PC-3 (cell line): ENCODE results near the gene CCR2. TPM values are rescaled to one million over a fixed set of nuclear protein-coding genes. Genes with fewer than 3 reads are reported as not detected.

ENCODE experiments used
- ATAC-seq: fragments of 200-7000 bp; cut with Tn5 transposase; 2 replicates; pipeline ENCODE4 v1.9.1; 2020; ENCODE audit warnings: mild to moderate bottlenecking, moderate library complexity
- BruUV-seq: library from RNA; stranded (reverse); fragments of 400-500 nt; replicated peaks from 2 replicates; lab custom pipeline; 2021; lab: Mats Ljungman, UMichigan
- CTCF ChIA-PET: fragments of 300-600 bp; sonication (Branson Sonifier 250); formaldehyde crosslinking; loops from one replicate; lab custom pipeline; 2022; ENCODE audit warnings: antibody characterized with exemption; lab: Charles Lee
- POLR2A ChIA-PET: fragments of 300-600 bp; sonication (Branson Sonifier 250); formaldehyde crosslinking; loops from one replicate; lab custom pipeline; 2022; ENCODE audit warnings: antibody characterized with exemption; ENCODE audit not compliant: unreplicated experiment; lab: Charles Lee
- DNase-seq: peaks from one replicate; pipeline ENCODE4 v3.0.0-alpha.2; 2015
- H2AFZ ChIP-seq: fragments of 300-600 bp; sonication (generic); 2 replicates; pipeline ENCODE4 v1.6.0; 2016; ENCODE audit warnings: antibody characterized with exemption, low read length
- H3F3A ChIP-seq: fragments of 300-600 bp; sonication (generic); one replicate; pipeline ENCODE4 v1.6.0; 2017; ENCODE audit warnings: antibody characterized with exemption, low read length, control low read depth, mild to moderate bottlenecking; ENCODE audit not compliant: unreplicated experiment
- H3K27ac ChIP-seq: fragments of 300-600 bp; sonication (generic); 2 replicates; pipeline ENCODE4 v1.5.1; 2016; ENCODE audit warnings: mild to moderate bottlenecking, low read length
- H3K27me3 ChIP-seq: fragments of 300-600 bp; sonication (generic); 2 replicates; pipeline ENCODE4 v1.6.1; 2016; ENCODE audit warnings: low read length, mixed read lengths
- H3K36me3 ChIP-seq: fragments of 300-600 bp; sonication (generic); 2 replicates; pipeline ENCODE4 v1.6.1; 2016; ENCODE audit warnings: low read depth, mixed run types, low read length, mixed read lengths
- H3K4me1 ChIP-seq: fragments of 300-600 bp; sonication (generic); 2 replicates; pipeline ENCODE4 v1.5.1; 2016; ENCODE audit warnings: low read length; ENCODE audit not compliant: insufficient read depth
- H3K4me2 ChIP-seq: fragments of 300-600 bp; sonication (generic); 2 replicates; pipeline ENCODE4 v1.6.0; 2016; ENCODE audit warnings: low read length
- H3K4me3 ChIP-seq: fragments of 300-600 bp; sonication (generic); 2 replicates; pipeline ENCODE4 v1.5.1; 2016; ENCODE audit warnings: mild to moderate bottlenecking, low read length, mixed read lengths
- H3K79me2 ChIP-seq: fragments of 300-600 bp; sonication (generic); 2 replicates; pipeline ENCODE4 v1.6.1; 2017; ENCODE audit warnings: low read length, mixed read lengths
- H3K9ac ChIP-seq: fragments of 300-600 bp; sonication (generic); 2 replicates; pipeline ENCODE4 v1.6.0; 2016; ENCODE audit warnings: mild to moderate bottlenecking, low read length
- H3K9me2 ChIP-seq: fragments of 300-600 bp; sonication (generic); replicated peaks from 2 replicates; pipeline ENCODE4 v1.6.1; 2016; ENCODE audit warnings: mixed run types, low read length, mixed read lengths
- H3K9me3 ChIP-seq: fragments of 300-600 bp; sonication (generic); 2 replicates; pipeline ENCODE4 v1.6.1; 2016; ENCODE audit warnings: low read length, mixed read lengths
- H4K20me1 ChIP-seq: fragments of 300-600 bp; sonication (generic); 2 replicates; pipeline ENCODE4 v1.6.1; 2016; ENCODE audit warnings: low read length, mixed read lengths
- EZH2 ChIP-seq: fragments of 300-600 bp; sonication (generic); IDR thresholded peaks from one replicate; pipeline ENCODE4 v1.6.1; 2017; ENCODE audit warnings: antibody characterized with exemption, mild to moderate bottlenecking, low read length; ENCODE audit not compliant: unreplicated experiment
- EZH2phosphoT487 ChIP-seq: fragments of 300-600 bp; sonication (generic); IDR thresholded peaks from 2 replicates; pipeline ENCODE4 v1.6.1; 2018; ENCODE audit warnings: mild to moderate bottlenecking, antibody characterized with exemption, low read length, borderline replicate concordance
- intact Hi-C: fragments of 100-400 bp; cut with micrococcal nuclease; formaldehyde crosslinking; loops from 2 replicates; pipeline ENCODE4 v1.9.0; 2023
- total RNA-seq: library from RNA; depleted of rRNA; stranded (reverse); fragments of >200 nt; gene quantifications from 2 replicates; pipeline ENCODE4 v1.2.3, GENCODE V29; 2014
- TF ChIP-seq, protein P1 (sequence below): fragments of 300-600 bp; sonication (generic); conservative IDR thresholded peaks from 2 replicates; pipeline ENCODE4 v1.5.1; 2017; ENCODE audit warnings: antibody characterized with exemption, low read depth, mild to moderate bottlenecking, low read length

Gene CCR2
- total RNA-seq, 1 experiment from 2014 or later, result not detected

DNA sequence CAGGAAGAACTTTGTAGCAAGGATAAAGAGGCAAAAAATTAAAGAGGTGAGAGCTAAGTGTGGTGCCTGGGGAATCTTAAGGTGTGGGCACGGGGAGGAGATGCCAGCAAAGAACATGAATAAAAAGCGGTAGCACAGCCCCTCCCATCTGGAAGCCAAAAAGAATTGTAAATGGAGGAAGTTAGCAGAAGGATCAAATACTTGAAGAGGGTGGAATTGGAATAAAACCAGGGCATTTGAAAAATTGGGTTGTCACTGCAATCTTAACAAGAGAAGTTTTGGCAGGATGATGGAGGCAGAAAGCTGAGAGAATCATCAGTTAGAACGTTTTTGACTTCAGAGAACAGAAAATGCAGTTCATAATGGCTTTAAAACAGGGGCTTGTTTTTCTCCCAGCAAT lies 2.4 kb downstream of the CCR2 start:
- Histone ChIP-seq H4K20me1 (no peaks in the 10 kb centered on the region), H3K4me2 (no peak overlapping the region), H3K9ac (no peak overlapping the region), H3K79me2 (no peaks in the 10 kb centered on the region), H3K27me3 (peaks cover 18% of the 10 kb centered on the region), H3K9me2 (no peaks in the 10 kb centered on the region), H3K27ac (no peak overlapping the region), H2AFZ (no peak overlapping the region), H3F3A (no peaks in the 10 kb centered on the region), H3K4me1 (peaks cover 9% of the 10 kb centered on the region), H3K36me3 (no peaks in the 10 kb centered on the region), H3K4me3 (no peak overlapping the region), H3K9me3 (no peaks in the 10 kb centered on the region)
- no peak for DNase-seq
- intact Hi-C loops, result no loop called here
- POLR2A ChIA-PET, result no interaction called here
- CTCF ChIA-PET, result no interaction called here
- no TSS peak for BruUV-seq
- TF ChIP-seq, protein P1, sequence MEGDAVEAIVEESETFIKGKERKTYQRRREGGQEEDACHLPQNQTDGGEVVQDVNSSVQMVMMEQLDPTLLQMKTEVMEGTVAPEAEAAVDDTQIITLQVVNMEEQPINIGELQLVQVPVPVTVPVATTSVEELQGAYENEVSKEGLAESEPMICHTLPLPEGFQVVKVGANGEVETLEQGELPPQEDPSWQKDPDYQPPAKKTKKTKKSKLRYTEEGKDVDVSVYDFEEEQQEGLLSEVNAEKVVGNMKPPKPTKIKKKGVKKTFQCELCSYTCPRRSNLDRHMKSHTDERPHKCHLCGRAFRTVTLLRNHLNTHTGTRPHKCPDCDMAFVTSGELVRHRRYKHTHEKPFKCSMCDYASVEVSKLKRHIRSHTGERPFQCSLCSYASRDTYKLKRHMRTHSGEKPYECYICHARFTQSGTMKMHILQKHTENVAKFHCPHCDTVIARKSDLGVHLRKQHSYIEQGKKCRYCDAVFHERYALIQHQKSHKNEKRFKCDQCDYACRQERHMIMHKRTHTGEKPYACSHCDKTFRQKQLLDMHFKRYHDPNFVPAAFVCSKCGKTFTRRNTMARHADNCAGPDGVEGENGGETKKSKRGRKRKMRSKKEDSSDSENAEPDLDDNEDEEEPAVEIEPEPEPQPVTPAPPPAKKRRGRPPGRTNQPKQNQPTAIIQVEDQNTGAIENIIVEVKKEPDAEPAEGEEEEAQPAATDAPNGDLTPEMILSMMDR, result no peak
- no peak for TF ChIP-seq EZH2
- TF ChIP-seq EZH2phosphoT487, result no peak
- ATAC-seq, result no peak

DNA sequence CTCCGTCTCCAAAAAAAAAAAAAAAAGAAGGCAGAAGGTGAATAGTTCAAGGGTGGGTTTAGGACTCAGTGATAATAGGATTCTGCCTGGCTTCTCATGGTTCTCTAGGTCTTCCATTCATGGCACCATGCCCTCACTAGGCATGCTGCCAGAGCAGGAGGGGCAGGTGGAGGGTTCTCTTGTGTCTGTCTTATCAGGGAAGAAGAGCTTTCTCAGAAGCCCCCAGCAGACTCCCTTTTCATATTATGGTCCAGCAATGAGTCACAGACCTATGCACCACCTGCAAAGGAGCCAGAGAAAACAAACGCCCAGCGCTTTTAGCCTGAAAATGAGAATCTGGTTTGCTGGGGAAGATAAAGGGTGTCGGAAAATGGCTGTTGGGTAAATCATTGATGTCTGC lies 3.0 kb downstream of the CCR2 start:
- Histone ChIP-seq H3F3A (no peaks in the 10 kb centered on the region), H3K4me2 (no peak overlapping the region), H3K4me3 (no peak overlapping the region), H3K27ac (no peak overlapping the region), H3K27me3 (peaks cover 18% of the 10 kb centered on the region), H3K9me3 (no peaks in the 10 kb centered on the region), H3K9me2 (no peaks in the 10 kb centered on the region), H3K9ac (no peak overlapping the region), H3K36me3 (no peaks in the 10 kb centered on the region), H2AFZ (no peak overlapping the region), H4K20me1 (no peaks in the 10 kb centered on the region), H3K4me1 (peaks cover 13% of the 10 kb centered on the region), H3K79me2 (no peaks in the 10 kb centered on the region)
- BruUV-seq, result no TSS peak
- POLR2A ChIA-PET, result no interaction called here
- ATAC-seq (no peak), DNase-seq (no peak)
- CTCF ChIA-PET, result no interaction called here
- TF ChIP-seq, protein P1, result no peak
- TF ChIP-seq EZH2phosphoT487, result no peak
- no peak for TF ChIP-seq EZH2
- intact Hi-C loops, result no loop called here

DNA sequence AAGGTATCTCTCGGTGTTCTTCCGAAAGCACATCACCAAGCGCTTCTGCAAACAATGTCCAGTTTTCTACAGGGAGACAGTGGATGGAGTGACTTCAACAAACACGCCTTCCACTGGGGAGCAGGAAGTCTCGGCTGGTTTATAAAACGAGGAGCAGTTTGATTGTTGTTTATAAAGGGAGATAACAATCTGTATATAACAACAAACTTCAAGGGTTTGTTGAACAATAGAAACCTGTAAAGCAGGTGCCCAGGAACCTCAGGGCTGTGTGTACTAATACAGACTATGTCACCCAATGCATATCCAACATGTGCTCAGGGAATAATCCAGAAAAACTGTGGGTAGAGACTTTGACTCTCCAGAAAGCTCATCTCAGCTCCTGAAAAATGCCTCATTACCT lies 4.6 kb downstream of the CCR2 start:
- H3K27ac ChIP-seq, result no peak overlapping the region
- no peaks in the 10 kb centered on the region for H3K9me3 ChIP-seq
- H3K27me3 ChIP-seq, result peaks cover 18% of the 10 kb centered on the region
- no peak overlapping the region for H3K9ac ChIP-seq
- no peak overlapping the region for H3K4me3 ChIP-seq
- no peaks in the 10 kb centered on the region for H3K36me3 ChIP-seq
- TF ChIP-seq EZH2phosphoT487 (no peak), EZH2 (no peak)
- TF ChIP-seq, protein P1, result no peak
- H3F3A ChIP-seq, result no peaks in the 10 kb centered on the region
- CTCF ChIA-PET, result no interaction called here
- H2AFZ ChIP-seq, result no peak overlapping the region
- intact Hi-C loops, result no loop called here
- no peak for ATAC-seq
- H3K4me2 ChIP-seq, result no peak overlapping the region
- DNase-seq, result no peak
- no peaks in the 10 kb centered on the region for H4K20me1 ChIP-seq
- POLR2A ChIA-PET, result no interaction called here
- peaks cover 14% of the 10 kb centered on the region for H3K4me1 ChIP-seq
- no peaks in the 10 kb centered on the region for H3K79me2 ChIP-seq
- no TSS peak for BruUV-seq
- H3K9me2 ChIP-seq, result no peaks in the 10 kb centered on the region
